HG03558 (cell line): ENCODE results near the gene GJC3.

Experiments
- ATAC-seq: cut with Tn5 transposase; IDR thresholded peaks from one replicate; pipeline ENCODE4 v1.9.1; 2021; ENCODE audit warnings: moderate number of reproducible peaks; ENCODE audit not compliant: unreplicated experiment; ENCODE audit errors: extremely low read depth

The GJC3 gene

GRCh38 chr7:99876933-99877332 is 52.5 kb downstream of the GJC3 start, which contains the start of gene OR2AE1:
OR2AE1 (minus strand) TSS chr7:99877033; CDS start chr7:99877033, 0 bp downstream.
- ATAC-seq: no peak

- no peak for ATAC-seq
Observed at GRCh38 chr7:99876491-99876890, 52.9 kb downstream of the GJC3 start.
